Uterus (tissue), 2 donors: ENCODE data around the gene EIF3L.
A peak's percentile ranks its signal among the peaks of the same experiment; 100 is the strongest.

Experiments
- POLR2A ChIP-seq, 2 donors: fragments of 450-650 bp; IDR thresholded peaks; one replicate each; pipeline ENCODE4 v1.6.1; 2016; ENCODE audit warnings: antibody characterized with exemption in 2 of 2, mild to moderate bottlenecking in 1 of 2, moderate library complexity in 1 of 2
- TF ChIP-seq, protein P1 (sequence below), 4 experiments: fragments of 200-600 bp in 2 of 4; fragments of 450-650 bp in 2 of 4; sonication (generic) in 2 of 4; IDR thresholded peaks; one replicate each; pipeline ENCODE4 v1.5.1; 2016 to 2019; ENCODE audit warnings: antibody characterized with exemption in 4 of 4, mild to moderate bottlenecking in 2 of 4, moderate library complexity in 1 of 4

DNA sequence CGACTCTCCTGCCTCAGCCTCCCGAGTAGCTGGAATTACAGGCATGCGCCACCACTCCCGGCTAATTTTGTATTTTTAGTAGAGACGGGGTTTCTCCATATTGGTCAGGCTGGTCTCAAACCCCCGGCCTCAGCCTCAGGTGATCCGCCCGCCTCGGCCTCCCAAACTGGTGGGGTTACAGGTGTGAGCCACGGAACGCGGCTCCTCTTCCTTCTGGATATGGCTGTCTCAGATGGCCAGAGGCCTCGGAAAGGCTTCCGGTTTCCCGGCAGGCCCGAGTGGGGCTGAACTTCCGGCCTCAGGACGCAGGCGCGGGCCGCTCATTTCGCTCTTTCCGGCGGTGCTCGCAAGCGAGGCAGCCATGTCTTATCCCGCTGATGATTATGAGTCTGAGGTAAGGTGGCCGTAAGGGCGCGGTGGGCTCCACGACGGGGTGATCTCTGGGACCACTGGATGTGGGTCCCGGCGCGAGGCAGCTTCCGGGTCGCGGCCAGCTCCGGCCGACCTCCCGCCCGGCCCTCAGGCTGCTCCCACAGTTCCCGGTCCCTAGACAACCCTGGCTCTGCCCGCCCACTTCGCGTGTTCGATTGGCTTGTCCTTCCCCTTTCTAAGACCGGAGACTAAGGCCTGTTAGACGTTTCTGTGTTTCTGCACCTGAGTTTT is at the start of gene EIF3L:
- TF ChIP-seq, protein P1, sequence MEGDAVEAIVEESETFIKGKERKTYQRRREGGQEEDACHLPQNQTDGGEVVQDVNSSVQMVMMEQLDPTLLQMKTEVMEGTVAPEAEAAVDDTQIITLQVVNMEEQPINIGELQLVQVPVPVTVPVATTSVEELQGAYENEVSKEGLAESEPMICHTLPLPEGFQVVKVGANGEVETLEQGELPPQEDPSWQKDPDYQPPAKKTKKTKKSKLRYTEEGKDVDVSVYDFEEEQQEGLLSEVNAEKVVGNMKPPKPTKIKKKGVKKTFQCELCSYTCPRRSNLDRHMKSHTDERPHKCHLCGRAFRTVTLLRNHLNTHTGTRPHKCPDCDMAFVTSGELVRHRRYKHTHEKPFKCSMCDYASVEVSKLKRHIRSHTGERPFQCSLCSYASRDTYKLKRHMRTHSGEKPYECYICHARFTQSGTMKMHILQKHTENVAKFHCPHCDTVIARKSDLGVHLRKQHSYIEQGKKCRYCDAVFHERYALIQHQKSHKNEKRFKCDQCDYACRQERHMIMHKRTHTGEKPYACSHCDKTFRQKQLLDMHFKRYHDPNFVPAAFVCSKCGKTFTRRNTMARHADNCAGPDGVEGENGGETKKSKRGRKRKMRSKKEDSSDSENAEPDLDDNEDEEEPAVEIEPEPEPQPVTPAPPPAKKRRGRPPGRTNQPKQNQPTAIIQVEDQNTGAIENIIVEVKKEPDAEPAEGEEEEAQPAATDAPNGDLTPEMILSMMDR (IDR thresholded peaks at IDR 0.05): peak in 1 of 4 experiments; percentile 22
- TF ChIP-seq POLR2A (IDR thresholded peaks at IDR 0.05): peak; percentile 73 to 86
